Neural cell (in vitro differentiated cells): ENCODE results near the gene TPST1.

Experiments
- CTCF ChIP-seq: fragments of 450-650 bp; IDR thresholded peaks from 2 replicates; pipeline ENCODE4 v1.5.1; 2014; ENCODE audit warnings: antibody characterized with exemption, mild to moderate bottlenecking, moderate library complexity; ENCODE audit not compliant: poor library complexity, severe bottlenecking
- EP300 ChIP-seq: fragments of 450-650 bp; conservative IDR thresholded peaks from 2 replicates; pipeline ENCODE4 v1.6.1; 2014; ENCODE audit warnings: antibody characterized with exemption, mild to moderate bottlenecking, moderate library complexity; ENCODE audit not compliant: poor library complexity, severe bottlenecking
- EZH2 ChIP-seq: fragments of 200-600, 300-800 bp; shearing (Covaris generic), sonication (generic); IDR thresholded peaks from 2 replicates; pipeline ENCODE4 v1.6.1; 2014; ENCODE audit warnings: antibody characterized with exemption, low read length, borderline replicate concordance, mild to moderate bottlenecking; ENCODE audit not compliant: insufficient read depth, poor library complexity, severe bottlenecking
- POLR2AphosphoS5 ChIP-seq: IDR thresholded peaks from 2 replicates; pipeline ENCODE4 v1.6.1; 2012
- REST ChIP-seq: IDR thresholded peaks from 2 replicates; pipeline ENCODE4 v1.6.1; 2012; ENCODE audit warnings: borderline replicate concordance

- TF ChIP-seq CTCF (no peak), REST (no peak), EZH2 (no peak), EP300 (no peak), POLR2AphosphoS5 (no peak)
Observed at GRCh38 chr7:66353547-66353946, 148.4 kb downstream of the TPST1 start.
